ENCODE data around the gene ASH1L.
"Not testable (repeated sequence)": the region's sequence is repeated elsewhere in the genome, so short reads cannot be mapped to it uniquely, and the experiment has no call there.

Gene ASH1L, protein sequence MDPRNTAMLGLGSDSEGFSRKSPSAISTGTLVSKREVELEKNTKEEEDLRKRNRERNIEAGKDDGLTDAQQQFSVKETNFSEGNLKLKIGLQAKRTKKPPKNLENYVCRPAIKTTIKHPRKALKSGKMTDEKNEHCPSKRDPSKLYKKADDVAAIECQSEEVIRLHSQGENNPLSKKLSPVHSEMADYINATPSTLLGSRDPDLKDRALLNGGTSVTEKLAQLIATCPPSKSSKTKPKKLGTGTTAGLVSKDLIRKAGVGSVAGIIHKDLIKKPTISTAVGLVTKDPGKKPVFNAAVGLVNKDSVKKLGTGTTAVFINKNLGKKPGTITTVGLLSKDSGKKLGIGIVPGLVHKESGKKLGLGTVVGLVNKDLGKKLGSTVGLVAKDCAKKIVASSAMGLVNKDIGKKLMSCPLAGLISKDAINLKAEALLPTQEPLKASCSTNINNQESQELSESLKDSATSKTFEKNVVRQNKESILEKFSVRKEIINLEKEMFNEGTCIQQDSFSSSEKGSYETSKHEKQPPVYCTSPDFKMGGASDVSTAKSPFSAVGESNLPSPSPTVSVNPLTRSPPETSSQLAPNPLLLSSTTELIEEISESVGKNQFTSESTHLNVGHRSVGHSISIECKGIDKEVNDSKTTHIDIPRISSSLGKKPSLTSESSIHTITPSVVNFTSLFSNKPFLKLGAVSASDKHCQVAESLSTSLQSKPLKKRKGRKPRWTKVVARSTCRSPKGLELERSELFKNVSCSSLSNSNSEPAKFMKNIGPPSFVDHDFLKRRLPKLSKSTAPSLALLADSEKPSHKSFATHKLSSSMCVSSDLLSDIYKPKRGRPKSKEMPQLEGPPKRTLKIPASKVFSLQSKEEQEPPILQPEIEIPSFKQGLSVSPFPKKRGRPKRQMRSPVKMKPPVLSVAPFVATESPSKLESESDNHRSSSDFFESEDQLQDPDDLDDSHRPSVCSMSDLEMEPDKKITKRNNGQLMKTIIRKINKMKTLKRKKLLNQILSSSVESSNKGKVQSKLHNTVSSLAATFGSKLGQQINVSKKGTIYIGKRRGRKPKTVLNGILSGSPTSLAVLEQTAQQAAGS (N-terminal part only)

DNA sequence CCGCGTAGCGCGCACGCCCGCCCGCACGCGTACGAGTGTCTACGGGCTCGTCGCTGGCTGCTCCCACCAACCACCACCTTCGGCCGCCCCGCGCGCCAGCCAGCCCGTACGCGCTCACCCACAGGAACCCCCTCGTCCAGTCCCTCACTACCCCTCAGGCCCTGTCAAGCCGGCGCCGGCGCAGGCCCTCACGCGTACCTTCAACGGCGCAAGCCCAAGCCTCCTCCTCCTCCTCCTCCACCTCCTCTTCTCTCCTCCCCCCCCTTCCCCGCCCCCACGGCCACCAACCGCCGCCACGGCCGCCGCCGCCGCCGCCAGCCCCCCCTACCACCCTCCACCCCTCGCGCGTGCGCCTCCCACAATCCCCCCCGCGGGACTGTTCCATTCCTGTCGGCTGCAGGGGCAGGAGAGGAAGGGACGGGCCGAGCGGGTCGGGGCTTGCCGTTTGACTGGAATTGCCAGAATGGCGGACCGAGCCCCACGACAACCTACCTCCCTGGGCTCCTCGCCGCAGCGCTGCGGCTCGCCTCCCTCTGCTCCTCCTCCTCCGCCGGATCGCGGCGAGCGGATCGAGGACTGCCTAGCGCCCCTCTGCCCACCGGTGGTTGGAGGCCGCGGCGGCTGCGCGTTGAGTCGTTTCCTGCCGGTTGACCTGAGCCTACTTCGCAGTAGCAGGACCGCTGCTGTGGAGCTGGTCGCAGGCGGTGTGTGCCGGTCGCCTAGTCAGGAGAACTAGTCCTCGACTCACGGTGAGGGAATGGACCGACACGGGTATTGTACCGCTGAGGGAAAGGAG is at the start of gene ASH1L:
ASH1L (minus strand) TSS at position 223 of the 796 bp plus-strand sequence. CDS start 41,284 bp downstream, outside the sequence.
- DNase-seq: peak; percentile 80

DNA sequence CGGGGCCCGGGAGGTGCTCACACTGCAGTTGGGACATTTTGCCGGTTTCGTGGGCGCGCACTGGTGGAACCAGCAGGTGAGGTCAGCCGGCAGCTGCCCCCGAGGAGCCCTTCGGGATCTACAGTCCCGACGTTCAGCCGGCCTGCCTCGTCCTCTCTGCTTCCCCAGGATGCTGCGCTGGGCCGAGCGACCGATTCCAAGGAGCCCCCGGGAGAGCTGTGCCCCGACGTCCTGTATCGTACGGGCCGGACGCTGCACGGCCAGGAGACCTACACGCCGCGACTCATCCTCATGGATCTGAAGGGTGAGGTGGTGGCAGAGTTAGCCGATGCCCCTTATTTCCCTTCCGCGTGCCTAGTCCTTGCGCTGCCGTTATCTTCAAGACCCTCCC is 47.6 kb upstream of the ASH1L start:
- not testable (repeated sequence) for DNase-seq

DNA sequence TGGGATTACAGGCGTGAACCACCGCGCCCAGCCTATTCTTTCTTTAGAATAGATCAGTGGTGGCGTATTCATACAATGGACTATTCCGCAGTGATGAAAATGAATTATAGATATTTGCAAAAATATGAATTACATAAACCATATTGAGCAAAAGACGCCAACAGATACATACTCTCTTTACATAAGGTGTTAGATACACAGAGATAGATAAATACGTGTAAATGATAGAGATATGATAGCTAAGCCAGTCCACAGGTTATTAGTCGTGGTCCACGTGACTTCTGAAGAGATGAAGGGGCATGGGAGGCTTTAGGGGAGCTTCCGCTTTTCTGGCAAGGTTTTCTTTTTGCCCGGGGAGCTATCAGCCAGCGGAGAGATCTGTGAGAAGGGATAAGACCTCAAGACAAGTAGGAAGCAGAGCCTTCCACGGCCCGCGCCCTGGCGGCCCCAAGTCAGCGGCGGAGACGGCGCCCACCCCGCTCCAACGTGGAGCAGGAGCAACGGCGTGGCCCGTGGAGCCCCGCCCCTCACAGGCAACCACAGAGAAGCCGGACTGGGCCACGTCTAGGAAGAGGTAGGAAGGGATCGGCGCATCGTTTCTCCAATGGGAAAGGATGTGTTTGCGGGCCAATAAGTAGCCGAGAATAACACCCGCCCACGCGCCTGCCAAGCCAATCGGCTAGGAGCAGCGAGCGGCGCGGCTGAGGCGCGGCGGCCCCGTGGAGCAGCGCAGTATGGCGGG is 47.1 kb upstream of the ASH1L start, which contains the start of gene MSTO1:
MSTO1 (plus strand) TSS at position 704 of the 742 bp plus-strand sequence; CDS start at position 735, 31 bp downstream.
- peak; percentile 92 for DNase-seq

DNA sequence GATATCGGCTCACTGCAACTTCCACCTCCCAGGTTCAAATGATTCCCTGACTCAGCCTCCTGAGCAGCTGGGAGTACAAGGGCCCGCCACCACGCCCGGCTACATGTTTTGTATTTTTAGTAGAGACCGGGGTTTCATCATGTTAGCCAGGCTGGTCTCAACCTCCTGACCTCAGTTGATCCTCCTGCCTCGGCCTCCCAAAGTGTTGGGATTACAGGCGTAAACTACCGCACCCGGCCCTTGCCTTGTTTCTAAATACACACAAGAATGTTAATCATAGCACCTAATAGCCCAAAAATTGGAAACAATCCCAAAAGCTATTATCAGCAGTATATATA is 46.3 kb upstream of the ASH1L start:
- DNase-seq: no peak

DNA sequence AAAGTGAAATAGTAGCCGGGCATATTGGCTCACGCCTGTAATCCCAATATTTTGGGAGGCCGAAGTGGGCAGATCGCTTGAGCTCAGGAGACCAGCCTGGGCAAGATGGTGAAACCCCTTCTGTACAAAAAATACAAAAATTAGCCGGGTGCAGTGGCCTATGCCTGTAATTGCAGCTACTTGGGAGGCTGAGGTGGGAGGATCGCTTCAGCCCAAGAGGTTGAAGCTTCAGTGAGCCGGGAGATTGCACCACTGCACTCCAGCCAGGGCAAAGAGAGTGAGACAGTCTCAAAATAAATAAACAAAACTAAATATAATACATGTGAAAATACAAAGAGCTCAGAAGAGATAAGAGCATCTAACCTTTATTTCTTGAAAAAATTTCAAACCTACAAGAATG is 45.1 kb upstream of the ASH1L start:
- no peak for DNase-seq

DNA sequence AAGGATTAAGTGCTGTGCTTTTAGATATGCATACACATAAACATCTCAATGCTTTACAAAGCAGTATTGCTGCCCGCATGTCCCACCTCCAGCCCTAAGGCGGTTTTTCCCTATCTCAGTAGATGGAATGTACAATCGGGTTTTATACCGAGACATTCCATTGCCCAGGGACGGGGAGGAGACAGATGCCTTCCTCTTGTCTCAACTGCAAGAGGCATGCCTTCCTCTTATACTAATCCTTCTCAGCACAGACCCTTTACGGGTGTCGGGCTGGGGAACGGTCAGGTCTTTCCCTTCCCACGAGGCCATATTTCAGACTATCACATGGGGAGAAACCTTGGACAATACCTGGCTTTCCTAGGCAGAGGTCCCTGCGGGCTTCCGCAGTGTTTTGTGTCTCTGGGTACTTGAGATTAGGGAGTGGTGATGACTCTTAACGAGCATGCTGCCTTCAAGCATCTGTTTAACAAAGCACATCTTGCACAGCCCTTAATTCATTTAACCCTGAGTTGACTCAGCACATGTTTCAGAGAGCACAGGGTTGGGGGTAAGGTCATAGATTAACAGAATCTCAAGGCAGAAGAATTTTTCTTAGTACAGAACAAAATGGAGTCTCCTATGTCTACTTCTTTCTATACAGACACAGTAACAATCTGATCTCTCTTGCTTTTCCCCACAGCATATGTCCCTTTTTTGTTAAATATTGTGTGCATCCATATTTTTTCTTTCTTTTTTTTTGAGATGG is 37.4 kb upstream of the ASH1L start:
- DNase-seq: not testable (repeated sequence)

DNA sequence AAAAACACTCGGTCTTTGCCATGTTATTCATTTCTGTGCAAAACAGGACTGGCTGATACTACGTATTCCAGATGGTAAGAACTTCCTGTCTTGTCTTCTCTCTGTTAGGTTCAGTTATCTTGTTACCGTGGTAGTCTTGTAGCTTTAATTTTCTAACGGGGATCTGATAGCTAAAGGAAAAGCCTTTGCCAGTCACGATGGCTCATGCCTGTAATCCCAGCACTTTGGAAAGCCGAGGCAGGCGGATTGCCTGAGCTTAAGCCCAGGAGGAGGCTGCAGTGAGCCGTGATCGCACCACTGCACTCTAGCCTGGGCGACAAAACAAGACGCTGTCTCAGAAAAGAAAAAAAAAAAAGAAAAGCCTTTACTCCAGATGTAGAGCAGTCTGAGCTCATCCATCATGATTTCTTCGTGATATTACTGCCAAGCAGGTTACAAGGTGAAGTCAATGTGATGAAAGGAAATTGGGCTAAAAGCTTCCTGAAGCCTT is 36.3 kb upstream of the ASH1L start:
- no peak for DNase-seq

DNA sequence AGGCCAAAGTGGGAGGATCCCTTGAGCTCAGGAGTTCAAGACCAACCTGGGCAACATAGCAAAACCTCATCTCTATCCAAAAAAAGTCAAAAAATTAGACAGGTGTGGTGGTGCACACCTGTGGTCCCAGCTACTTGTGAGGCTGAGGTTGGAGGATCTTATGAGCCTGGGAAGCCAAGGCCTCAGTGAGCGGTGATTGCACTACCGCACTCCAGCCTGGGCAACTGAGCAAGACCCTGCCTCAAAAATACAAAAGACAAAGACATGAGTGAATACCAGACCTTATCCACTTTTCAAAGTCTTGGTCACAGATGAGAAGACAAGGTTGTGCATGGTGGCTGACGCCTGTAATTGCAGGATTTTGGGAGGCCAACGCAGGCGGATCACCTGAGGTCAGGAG is 34.3 kb upstream of the ASH1L start:
- DNase-seq: no peak

DNA sequence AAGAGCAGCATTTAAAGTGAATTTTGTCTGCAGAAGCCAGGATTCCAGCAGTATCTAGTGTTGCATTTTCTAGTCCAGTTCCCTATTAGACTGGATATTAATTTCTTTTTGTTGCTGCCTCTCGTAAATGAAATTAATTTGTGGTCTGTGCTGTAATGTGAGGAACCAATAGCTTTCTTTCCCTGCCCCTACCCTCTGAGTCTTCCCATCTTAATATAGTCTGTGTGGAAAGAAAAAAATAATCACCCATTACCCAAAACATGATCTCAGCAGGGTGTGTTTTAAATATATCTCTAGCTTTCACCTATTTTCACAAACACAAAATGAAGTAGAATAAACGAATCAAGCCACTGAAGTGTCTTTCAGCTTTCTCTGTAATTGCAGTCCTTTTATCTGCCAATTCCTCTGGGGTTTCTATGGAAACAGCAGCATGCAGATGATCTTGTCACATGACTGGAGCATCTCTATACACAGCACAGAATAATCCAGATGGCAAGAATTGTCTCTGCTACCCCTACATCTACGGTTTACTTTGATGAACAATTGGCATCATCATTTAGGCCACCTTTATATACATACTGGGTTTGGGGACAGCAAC is 33.4 kb upstream of the ASH1L start:
- not testable (repeated sequence) for DNase-seq

DNA sequence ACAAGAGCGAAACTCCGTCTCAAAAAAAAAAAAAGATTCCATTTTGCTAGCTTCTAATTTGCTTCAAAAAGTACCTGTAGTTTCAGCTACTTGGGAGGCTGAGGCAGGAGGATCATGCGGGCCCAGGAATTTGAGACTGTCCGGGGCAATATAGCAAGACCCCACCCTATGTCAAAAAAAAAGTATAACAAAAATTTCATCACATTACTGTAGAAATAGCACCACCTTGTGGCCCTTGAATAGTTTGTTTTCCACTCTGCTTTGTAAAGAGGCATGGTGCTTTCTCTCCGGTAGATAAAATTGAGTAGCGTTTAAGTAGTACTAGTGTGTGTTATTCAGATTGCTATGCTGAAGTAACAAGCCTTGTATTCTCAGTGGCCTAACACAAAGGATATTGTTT is 29.2 kb upstream of the ASH1L start:
- peak; percentile 48 for DNase-seq

DNA sequence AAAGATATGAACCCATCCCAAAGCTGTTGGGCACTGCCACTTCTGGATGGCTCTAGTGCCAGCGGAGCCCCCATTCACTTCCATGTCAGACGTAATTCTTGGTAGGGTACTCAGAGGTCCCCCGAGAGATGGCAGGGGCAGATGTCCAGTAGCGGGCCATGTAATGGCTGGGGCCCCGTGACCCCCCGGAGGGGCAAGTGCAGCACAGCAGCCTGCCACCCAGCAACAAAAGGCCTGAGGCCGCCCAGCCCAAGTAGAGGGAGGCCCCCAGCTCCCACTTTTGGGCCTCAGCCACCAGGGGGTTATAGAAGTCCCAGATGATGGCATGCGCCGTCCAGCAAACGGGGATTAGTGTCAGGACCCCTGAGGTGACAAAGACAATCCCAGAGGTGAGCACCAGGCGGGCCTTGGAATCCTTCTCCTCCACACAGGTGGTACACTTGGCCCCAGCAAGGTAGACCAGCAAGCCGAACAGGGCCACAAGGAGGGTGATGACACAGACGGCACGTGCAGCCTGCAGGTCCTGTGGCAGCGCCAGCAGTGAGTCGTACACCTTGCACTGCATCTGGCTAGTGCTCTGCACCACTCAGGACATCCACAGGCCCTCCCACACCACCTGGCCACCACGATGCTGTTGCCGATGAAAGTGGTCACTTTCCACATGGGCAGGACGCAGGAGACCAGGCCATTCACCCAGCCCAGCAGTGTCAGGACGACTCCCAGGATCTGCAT is 28.1 kb upstream of the ASH1L start:
- DNase-seq: not testable (repeated sequence)

DNA sequence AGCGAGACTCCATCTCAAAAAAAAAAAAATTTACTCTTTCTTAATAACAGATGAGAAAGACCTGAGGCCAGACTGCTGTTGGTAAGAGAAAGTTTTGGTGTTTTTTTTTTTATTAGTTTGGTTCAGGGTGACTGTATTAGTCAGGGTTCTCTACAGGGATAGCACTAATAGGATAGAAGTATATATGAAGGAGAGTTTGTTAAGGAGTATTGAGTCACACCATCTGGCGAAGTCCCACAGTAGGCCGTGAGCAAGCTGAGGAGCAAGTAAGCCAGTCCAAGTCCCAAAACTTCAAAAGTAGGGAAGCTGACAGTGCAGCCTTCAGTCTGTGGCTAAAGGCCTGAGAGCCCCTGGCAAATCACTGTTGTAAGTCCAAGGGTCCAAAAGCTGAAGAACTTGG is 26.7 kb upstream of the ASH1L start:
- not testable (repeated sequence) for DNase-seq

DNA sequence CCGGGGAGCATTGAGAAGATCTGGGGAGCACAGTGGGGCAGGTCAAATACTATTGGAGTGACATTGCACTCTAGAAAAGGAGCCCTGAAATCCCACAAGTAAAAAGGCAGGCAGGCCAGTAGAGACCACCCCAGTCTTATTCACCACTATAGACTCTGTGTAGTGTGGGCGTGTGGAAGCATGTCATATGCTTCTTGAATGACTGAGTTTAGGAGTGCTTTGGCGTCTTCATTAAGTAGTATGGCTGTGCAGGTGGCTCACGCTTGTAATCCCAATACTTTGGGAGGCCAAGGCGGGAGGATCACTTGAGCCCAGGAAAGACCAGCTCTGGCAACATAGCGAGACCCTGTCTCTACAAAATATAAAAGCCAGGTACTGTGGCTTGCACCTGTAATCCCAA is 21.2 kb upstream of the ASH1L start:
- not testable (repeated sequence) for DNase-seq

DNA sequence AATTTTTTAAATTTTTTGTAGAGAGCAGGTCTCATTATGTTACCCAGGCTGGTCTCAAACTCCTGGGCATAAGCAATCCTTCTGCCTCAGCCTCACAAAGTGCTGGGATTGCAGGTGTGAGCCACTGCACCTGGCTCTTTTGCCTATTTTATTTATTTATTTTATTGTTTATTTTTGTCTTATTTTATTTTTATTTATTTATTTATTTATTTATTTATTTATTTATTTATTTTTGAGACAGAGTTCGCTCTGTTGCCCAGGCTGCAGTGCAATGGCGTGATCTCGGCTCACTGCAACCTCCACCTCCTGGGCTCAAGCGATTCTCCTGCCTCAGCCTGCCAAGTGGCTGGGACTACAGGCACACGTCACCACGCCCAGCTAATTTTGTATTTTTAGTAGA is 13.0 kb upstream of the ASH1L start:
- DNase-seq: not testable (repeated sequence)

DNA sequence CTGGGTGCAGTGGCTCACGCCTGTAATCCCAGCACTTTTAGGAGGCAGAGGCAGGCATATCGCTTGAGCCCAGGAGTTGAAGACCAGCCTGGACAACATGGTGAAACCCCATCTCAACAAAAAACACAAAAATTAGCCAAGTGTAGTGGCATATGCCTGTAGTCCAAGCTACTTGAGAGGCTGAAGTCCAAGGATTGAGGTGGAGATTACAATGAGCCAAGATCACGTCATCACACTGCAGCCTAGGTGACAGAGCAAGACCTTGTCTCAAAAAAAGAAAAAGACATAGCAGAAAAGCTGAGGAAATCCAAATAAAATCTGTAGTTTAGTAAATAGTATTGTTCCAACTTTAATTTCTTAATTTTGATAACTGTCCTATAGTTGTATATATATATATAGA is 11.5 kb upstream of the ASH1L start:
- DNase-seq: no peak

DNA sequence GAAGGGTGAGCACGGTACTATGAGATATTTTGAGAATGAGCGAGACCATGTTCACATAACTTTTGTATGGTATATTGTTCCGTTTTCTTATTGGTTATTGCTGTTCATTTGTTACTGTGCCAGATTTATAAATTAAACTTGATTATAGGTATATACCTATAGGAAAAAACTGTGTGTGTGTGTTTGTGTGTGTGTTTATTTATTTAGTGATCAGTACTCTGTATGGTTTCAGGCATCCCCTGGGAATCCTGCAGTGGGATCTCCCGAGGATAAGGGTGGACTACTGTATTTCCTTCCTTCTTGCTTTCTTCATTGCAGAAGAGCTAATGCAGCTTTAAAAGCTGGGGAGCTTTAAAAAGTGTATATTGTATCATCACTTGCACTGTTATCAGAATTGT is 8.0 kb upstream of the ASH1L start:
- DNase-seq: no peak

DNA sequence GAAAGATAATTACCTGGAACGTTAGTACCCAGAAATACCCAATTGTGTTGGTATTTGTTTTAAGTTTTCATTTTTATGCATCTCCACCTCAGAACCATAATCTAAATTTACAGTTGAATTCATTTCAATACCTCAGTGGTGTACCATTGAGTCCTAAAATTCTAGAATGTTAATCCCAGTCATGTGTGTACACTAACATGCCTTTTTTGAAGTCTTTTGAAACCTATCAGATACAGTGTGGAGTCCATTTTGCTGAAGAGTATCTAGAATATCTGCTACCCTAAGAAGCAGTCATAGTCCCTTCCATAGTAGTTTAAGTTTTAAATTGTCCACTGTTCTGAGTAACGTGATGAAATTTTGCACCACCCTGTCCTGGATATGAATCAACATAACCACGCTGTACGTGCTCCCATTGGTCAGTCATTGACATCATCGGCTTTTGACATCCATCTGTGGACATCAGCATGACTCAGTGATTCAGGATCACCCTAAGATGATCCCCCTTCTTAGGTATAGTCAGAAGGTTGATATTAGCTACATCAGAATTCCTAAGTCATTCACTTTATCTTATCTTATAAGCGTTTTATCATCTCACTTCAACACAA is 7.5 kb upstream of the ASH1L start:
- no peak for DNase-seq

DNA sequence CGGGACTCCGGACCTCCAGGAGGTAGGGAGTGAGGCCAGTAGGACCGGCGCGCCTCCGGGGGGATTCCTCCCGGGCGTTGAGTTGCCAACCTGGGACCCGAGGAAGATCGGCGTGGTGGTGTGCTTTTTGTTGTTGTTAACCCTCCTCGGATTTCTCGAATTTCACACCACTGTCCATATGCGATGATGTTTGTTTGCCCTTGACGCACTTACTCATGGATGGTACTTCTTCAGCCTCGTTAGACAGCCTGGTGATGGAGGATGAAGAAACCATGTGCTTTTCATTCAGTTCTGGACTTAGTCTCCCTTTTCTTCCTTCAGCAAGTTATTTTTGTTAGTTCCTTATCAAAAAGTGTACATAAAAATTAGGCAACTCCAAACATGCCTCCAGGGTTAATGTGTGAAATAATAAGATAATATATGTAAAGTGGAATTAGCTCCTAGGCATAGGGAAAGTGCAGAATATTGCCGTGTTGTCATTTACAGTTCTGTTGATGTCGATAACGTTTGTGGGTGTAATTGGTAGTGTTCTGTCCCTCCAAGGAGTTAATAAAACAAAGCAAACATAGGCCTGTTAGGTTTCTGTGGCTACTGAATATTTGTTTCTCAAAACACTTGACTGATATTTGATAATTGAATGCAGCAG is 897 bp upstream of the ASH1L start:
- DNase-seq: peak; percentile 60

All from NCI-H2029 treated with DMSO at 0.1 percent for 48 hours (cell line).